H9 (cell line): ENCODE results near the gene S100B. TPM values are rescaled to one million over a fixed set of nuclear protein-coding genes. Genes with fewer than 3 reads are reported as not detected.

Source experiments
- DNase-seq: peaks from one replicate; pipeline ENCODE4 v3.0.0-alpha.2; 2017
- H2AFZ ChIP-seq: one replicate; pipeline ENCODE4 v1.6.1; 2013; ENCODE audit warnings: mild to moderate bottlenecking, low read length, control low read depth, moderate library complexity
- H2AK5ac ChIP-seq: 2 replicates; pipeline ENCODE4 v1.6.1; 2013; ENCODE audit warnings: low read length, control low read depth, mixed read lengths; ENCODE audit not compliant: insufficient read length
- H2BK120ac ChIP-seq: one replicate; pipeline ENCODE4 v1.6.1; 2013; ENCODE audit warnings: low read depth, mild to moderate bottlenecking, low read length, control low read depth, inconsistent platforms; ENCODE audit not compliant: poor library complexity, severe bottlenecking
- H2BK12ac ChIP-seq: 2 replicates; pipeline ENCODE4 v1.6.1; 2013; ENCODE audit warnings: low read length, control low read depth, mixed read lengths, low read depth; ENCODE audit not compliant: insufficient read length
- H2BK15ac ChIP-seq: 2 replicates; pipeline ENCODE4 v1.6.1; 2013; ENCODE audit warnings: low read depth, low read length, control low read depth
- H2BK20ac ChIP-seq: one replicate; pipeline ENCODE4 v1.6.1; 2013; ENCODE audit warnings: low read depth, mild to moderate bottlenecking, low read length, control low read depth, inconsistent platforms; ENCODE audit not compliant: poor library complexity, severe bottlenecking
- H2BK5ac ChIP-seq: 2 replicates; pipeline ENCODE4 v1.6.1; 2013; ENCODE audit warnings: low read length, control low read depth, mixed read lengths; ENCODE audit not compliant: insufficient read length
- H3K14ac ChIP-seq: 2 replicates; pipeline ENCODE4 v1.6.1; 2013; ENCODE audit warnings: low read length, control low read depth; ENCODE audit not compliant: insufficient read depth
- H3K18ac ChIP-seq: 2 replicates; pipeline ENCODE4 v1.6.1; 2013; ENCODE audit warnings: low read depth, mild to moderate bottlenecking, mixed read lengths, low read length, control low read depth; ENCODE audit not compliant: insufficient read length
- H3K23ac ChIP-seq: 2 replicates; pipeline ENCODE4 v1.6.1; 2013; ENCODE audit warnings: low read length, control low read depth, mixed read lengths, low read depth; ENCODE audit not compliant: insufficient read length
- H3K23me2 ChIP-seq: 2 replicates; pipeline ENCODE4 v1.6.1; 2013; ENCODE audit warnings: low read depth, mild to moderate bottlenecking, mixed read lengths, low read length, control low read depth; ENCODE audit not compliant: insufficient read length, poor library complexity, severe bottlenecking
- H3K27ac ChIP-seq: 2 replicates; pipeline ENCODE4 v1.5.1; 2013; ENCODE audit warnings: low read length, control low read depth, mixed read lengths, low read depth; ENCODE audit not compliant: insufficient read length
- H3K27me3 ChIP-seq: 2 replicates; pipeline ENCODE4 v1.6.1; 2013; ENCODE audit warnings: low read length, control low read depth, inconsistent platforms; ENCODE audit not compliant: insufficient read depth
- H3K4ac ChIP-seq: 2 replicates; pipeline ENCODE4 v1.6.1; 2013; ENCODE audit warnings: low read depth, mild to moderate bottlenecking, control low read depth, inconsistent platforms, low read length, moderate library complexity
- H3K4me1 ChIP-seq: 2 replicates; pipeline ENCODE4 v1.6.1; 2013; ENCODE audit warnings: low read length, control low read depth, inconsistent platforms; ENCODE audit not compliant: insufficient read depth
- H3K4me2 ChIP-seq: 2 replicates; pipeline ENCODE4 v1.6.1; 2013; ENCODE audit warnings: low read length, control low read depth, mixed read lengths; ENCODE audit not compliant: insufficient read length, insufficient read depth
- H3K56ac ChIP-seq: 2 replicates; pipeline ENCODE4 v1.6.1; 2013; ENCODE audit warnings: low read depth, mild to moderate bottlenecking, mixed read lengths, low read length, control low read depth; ENCODE audit not compliant: insufficient read length
- H3K79me1 ChIP-seq: 2 replicates; pipeline ENCODE4 v1.6.1; 2013; ENCODE audit warnings: low read depth, mild to moderate bottlenecking, moderate library complexity, low read length, control low read depth, inconsistent platforms; ENCODE audit not compliant: insufficient read depth, poor library complexity, severe bottlenecking
- H3K79me2 ChIP-seq: 2 replicates; pipeline ENCODE4 v1.6.1; 2013; ENCODE audit warnings: low read length, control low read depth, inconsistent platforms; ENCODE audit not compliant: insufficient read depth
- H3K9ac ChIP-seq: 2 replicates; pipeline ENCODE4 v1.6.1; 2013; ENCODE audit warnings: low read length, control low read depth, mixed read lengths; ENCODE audit not compliant: insufficient read length; ENCODE audit errors: extremely low read depth
- H3K9me3 ChIP-seq: one replicate; pipeline ENCODE4 v1.6.1; 2013; ENCODE audit warnings: low read depth, low read length, inconsistent platforms; ENCODE audit not compliant: control insufficient read depth
- H3T11ph ChIP-seq: one replicate; pipeline ENCODE4 v1.6.1; 2013; ENCODE audit warnings: mild to moderate bottlenecking, low read length, control low read depth, inconsistent platforms
- H4K20me1 ChIP-seq: one replicate; pipeline ENCODE4 v1.6.1; 2013; ENCODE audit not compliant: control insufficient read depth, insufficient read length, insufficient read depth
- H4K5ac ChIP-seq: 2 replicates; pipeline ENCODE4 v1.6.1; 2013; ENCODE audit warnings: low read depth, mild to moderate bottlenecking, mixed read lengths, low read length, control low read depth; ENCODE audit not compliant: insufficient read length
- H4K8ac ChIP-seq: replicated peaks from 2 replicates; pipeline ENCODE4 v1.6.1; 2013; ENCODE audit warnings: low read length, control low read depth, mixed read lengths, low read depth; ENCODE audit not compliant: insufficient read length
- H4K91ac ChIP-seq: 2 replicates; pipeline ENCODE4 v1.6.1; 2013; ENCODE audit warnings: low read depth, mild to moderate bottlenecking, moderate library complexity, mixed read lengths, low read length, control low read depth; ENCODE audit not compliant: insufficient read length
- H3K27ac Mint-ChIP-seq, 3 experiments: 2 replicates in 2 of 3; 3 replicates in 1 of 3; pipeline ENCODE4 v1.8.0; 2020 to 2021; ENCODE audit warnings: mixed read lengths in 3 of 3, mild to moderate bottlenecking in 1 of 3, moderate library complexity in 1 of 3
- H3K27me3 Mint-ChIP-seq: 2 replicates; pipeline ENCODE4 v1.8.0; 2021; ENCODE audit warnings: low read depth, mild to moderate bottlenecking, moderate library complexity, mixed read lengths
- H3K36me3 Mint-ChIP-seq, 3 experiments: 2 replicates in 2 of 3; 3 replicates in 1 of 3; pipeline ENCODE4 v1.8.0; 2020 to 2021; ENCODE audit warnings: low read depth in 3 of 3, mixed read lengths in 3 of 3; ENCODE audit not compliant: insufficient read depth in 1 of 3
- H3K4me1 Mint-ChIP-seq, 2 experiments: 2 replicates each; pipeline ENCODE4 v1.8.0; 2020; ENCODE audit warnings: mixed read lengths in 2 of 2
- H3K4me3 Mint-ChIP-seq, 2 experiments: 2 replicates in 1 of 2; 3 replicates in 1 of 2; pipeline ENCODE4 v1.8.0; 2020 to 2021; ENCODE audit warnings: mild to moderate bottlenecking in 2 of 2, mixed read lengths in 2 of 2, moderate library complexity in 1 of 2
- H3K9me3 Mint-ChIP-seq, 2 experiments: 2 replicates in 1 of 2; 3 replicates in 1 of 2; pipeline ENCODE4 v1.8.0; 2020; ENCODE audit warnings: mild to moderate bottlenecking in 2 of 2, mixed read lengths in 2 of 2, moderate library complexity in 1 of 2
- CTCF ChIP-seq: fragments of 200-600 bp; sonication (generic); conservative IDR thresholded peaks from 3 replicates; pipeline ENCODE4 v1.8.0; 2021; ENCODE audit warnings: antibody characterized with exemption, mild to moderate bottlenecking
- WGBS: extraction: QIAGEN DNeasy Blood & Tissue Kit; methylation state at CpG from one replicate; pipeline ENCODE4 v1.1.7; 2013; ENCODE audit warnings: missing lambda C conversion rate, low lambda C conversion rate, mixed read lengths; ENCODE audit not compliant: insufficient read length; ENCODE audit errors: extremely low coverage; 5-methylcytosine and 5-hydroxymethylcytosine counted together
- total RNA-seq: library from RNA; stranded (reverse); gene quantifications from 2 replicates; pipeline ENCODE4 v1.2.1, GENCODE V29; 2021

Gene S100B
- total RNA-seq, 1 experiment from 2014 or later = 0.26 TPM

- H4K91ac ChIP-seq = no peak overlapping the region
- no peak overlapping the region for H2BK15ac ChIP-seq
- H3K79me1 ChIP-seq = peaks cover 3% of the 10 kb centered on the region
- Mint-ChIP-seq H3K36me3 (peaks cover 6 to 20% (median 20%) of the 10 kb centered on the region in 3 experiments), H3K27ac (peak overlapping the region in 2 of 3 experiments; percentile 43 to 85; a peak in 3 of 7 replicates), H3K9me3 (0 out of 5 replicates have a peak, but pooled peaks cover 0 to 2% of the 10 kb centered on the region in 2 experiments), H3K4me1 (peaks cover 21 to 24% of the 10 kb centered on the region in 2 experiments), H3K4me3 (peak overlapping the region; percentile 87 to 94), H3K27me3 (no peaks in the 10 kb centered on the region)
- DNase-seq = no peak
- no peaks in the 10 kb centered on the region for H4K20me1 ChIP-seq
- no peak overlapping the region for H3T11ph ChIP-seq
- H3K18ac ChIP-seq = no peak overlapping the region
- H3K9ac ChIP-seq = peak overlapping the region; percentile 39
- H3K79me2 ChIP-seq = peaks cover 2% of the 10 kb centered on the region; the same call in 1 of the 2 replicates
- no peaks in the 10 kb centered on the region for H3K27me3 ChIP-seq
- H3K9me3 ChIP-seq = no peaks in the 10 kb centered on the region
- no peak overlapping the region for H3K4ac ChIP-seq
- H3K27ac ChIP-seq = no peak overlapping the region
- peaks cover 7% of the 10 kb centered on the region for H3K23me2 ChIP-seq
- no peaks in the 10 kb centered on the region; the same call in 1 of the 2 replicates for H3K4me1 ChIP-seq
- H3K56ac ChIP-seq = no peak overlapping the region
- no peak overlapping the region for H2AK5ac ChIP-seq
- no peak for TF ChIP-seq CTCF
- H2BK20ac ChIP-seq = no peak overlapping the region
- H2AFZ ChIP-seq = no peak overlapping the region
- no peak overlapping the region for H2BK5ac ChIP-seq
- peak overlapping the region; percentile 67 for H3K4me2 ChIP-seq
- no peak overlapping the region for H4K5ac ChIP-seq
- no CpG with 5 or more reads among the region's 8 CpGs for WGBS
- H4K8ac ChIP-seq = no peak overlapping the region
- no peak overlapping the region for H2BK120ac ChIP-seq
- H2BK12ac ChIP-seq = no peak overlapping the region
- H3K23ac ChIP-seq = no peak overlapping the region
- H3K14ac ChIP-seq = no peak overlapping the region; the same call in 1 of the 2 replicates
These were observed 31.3 kb upstream of the S100B start for GRCh38 chr21:46636181-46636512.
